IMR-90 (cell line): ENCODE results near the gene VDAC2. TPM values are rescaled to one million over a fixed set of nuclear protein-coding genes. Genes with fewer than 3 reads are reported as not detected.

Experiments used
- ATAC-seq: fragments of 200-7000 bp; cut with Tn5 transposase; 2 replicates; pipeline ENCODE4 v1.9.1; 2020; ENCODE audit warnings: low read depth, mild to moderate bottlenecking, moderate library complexity
- BruUV-seq: library from RNA; stranded (reverse); fragments of 400-500 nt; replicated peaks from 2 replicates; lab custom pipeline; 2021; lab: Mats Ljungman, UMichigan
- CTCF ChIA-PET: fragments of 300-600 bp; formaldehyde crosslinking; extraction: SDS; loops from one replicate; lab custom pipeline; 2021; ENCODE audit warnings: antibody characterized with exemption; lab: Yijun Ruan, JAX
- POLR2A ChIA-PET: fragments of 300-600 bp; sonication (Branson Sonifier 250); formaldehyde crosslinking; loops from one replicate; lab custom pipeline; 2022; ENCODE audit warnings: antibody characterized with exemption; ENCODE audit not compliant: unreplicated experiment; lab: Charles Lee
- DNase-seq: peaks from one replicate; pipeline ENCODE4 v3.0.0; 2013
- H2AFZ ChIP-seq: replicated peaks from 2 replicates; pipeline ENCODE3; 2013; ENCODE audit warnings: low read length, mild to moderate bottlenecking; ENCODE audit not compliant: poor library complexity
- H2AK5ac ChIP-seq: 2 replicates; pipeline ENCODE4 v1.6.1; 2013; ENCODE audit warnings: low read depth, low read length, inconsistent platforms
- H2AK9ac ChIP-seq: replicated peaks from 2 replicates; pipeline ENCODE3; 2013; ENCODE audit warnings: mild to moderate bottlenecking, low read depth, low read length, moderate library complexity; ENCODE audit not compliant: poor library complexity
- H2BK120ac ChIP-seq: 2 replicates; pipeline ENCODE4 v1.6.1; 2013; ENCODE audit warnings: low read depth, low read length, inconsistent platforms
- H2BK15ac ChIP-seq: 3 replicates; pipeline ENCODE4 v1.6.1; 2013; ENCODE audit warnings: low read depth, low read length, inconsistent platforms
- H2BK20ac ChIP-seq: 2 replicates; pipeline ENCODE4 v1.6.1; 2013; ENCODE audit warnings: low read depth, mild to moderate bottlenecking, inconsistent platforms, low read length, moderate library complexity
- H2BK5ac ChIP-seq: 2 replicates; pipeline ENCODE4 v1.6.1; 2013; ENCODE audit warnings: mild to moderate bottlenecking, low read depth, low read length, inconsistent platforms; ENCODE audit not compliant: poor library complexity, severe bottlenecking
- H3K14ac ChIP-seq: replicated peaks from 2 replicates; pipeline ENCODE4 v1.6.1; 2013; ENCODE audit warnings: low read depth, low read length, inconsistent platforms
- H3K18ac ChIP-seq: 2 replicates; pipeline ENCODE4 v1.6.1; 2013; ENCODE audit warnings: low read depth, low read length, control low read depth
- H3K23ac ChIP-seq: 2 replicates; pipeline ENCODE4 v1.6.1; 2013; ENCODE audit warnings: low read depth, low read length, inconsistent platforms
- H3K27ac ChIP-seq: 2 replicates; pipeline ENCODE4 v1.5.1; 2013; ENCODE audit warnings: mild to moderate bottlenecking, control low read depth, low read length; ENCODE audit not compliant: insufficient read depth
- H3K27me3 ChIP-seq: 2 replicates; pipeline ENCODE4 v1.6.1; 2013; ENCODE audit warnings: low read length; ENCODE audit not compliant: control insufficient read depth, insufficient read depth
- H3K36me3 ChIP-seq: 2 replicates; pipeline ENCODE4 v1.6.1; 2013; ENCODE audit warnings: low read length, mixed read lengths; ENCODE audit not compliant: control insufficient read depth, insufficient read depth
- H3K4ac ChIP-seq: 2 replicates; pipeline ENCODE4 v1.6.1; 2013; ENCODE audit warnings: low read depth, low read length, inconsistent platforms
- H3K4me1 ChIP-seq: 2 replicates; pipeline ENCODE4 v1.6.1; 2013; ENCODE audit warnings: low read length, mixed read lengths; ENCODE audit not compliant: control insufficient read depth, insufficient read depth
- H3K4me2 ChIP-seq: 2 replicates; pipeline ENCODE4 v1.6.1; 2013; ENCODE audit warnings: low read depth, mild to moderate bottlenecking, control low read depth, low read length, moderate library complexity
- H3K4me3 ChIP-seq: 2 replicates; pipeline ENCODE4 v1.5.1; 2013; ENCODE audit warnings: low read depth, mild to moderate bottlenecking, control low read depth, low read length, moderate library complexity; ENCODE audit not compliant: insufficient read depth
- H3K56ac ChIP-seq: 2 replicates; pipeline ENCODE4 v1.6.1; 2013; ENCODE audit warnings: low read length, inconsistent platforms; ENCODE audit not compliant: insufficient read depth; ENCODE audit errors: extremely low read depth
- H3K79me1 ChIP-seq, 2 experiments: 2 replicates each; pipeline ENCODE4 v1.6.1; 2013; ENCODE audit warnings: low read length in 2 of 2, inconsistent platforms in 1 of 2, low read depth in 1 of 2
- H3K9ac ChIP-seq: 2 replicates; pipeline ENCODE4 v1.6.1; 2013; ENCODE audit warnings: low read depth, low read length, control low read depth
- H3K9me1 ChIP-seq: 2 replicates; pipeline ENCODE4 v1.6.1; 2013; ENCODE audit warnings: low read length, inconsistent platforms; ENCODE audit not compliant: insufficient read depth
- H3K9me3 ChIP-seq: 2 replicates; pipeline ENCODE4 v1.6.1; 2013; ENCODE audit warnings: low read length; ENCODE audit not compliant: control insufficient read depth, insufficient read depth
- H4K20me1 ChIP-seq: 2 replicates; pipeline ENCODE4 v1.6.1; 2013; ENCODE audit warnings: low read length, inconsistent platforms; ENCODE audit not compliant: insufficient read depth
- H4K5ac ChIP-seq: 2 replicates; pipeline ENCODE4 v1.6.1; 2013; ENCODE audit warnings: mild to moderate bottlenecking, low read depth, low read length, control low read depth
- H4K8ac ChIP-seq, 2 experiments: 2 replicates each; pipeline ENCODE4 v1.6.1; 2013; ENCODE audit warnings: low read depth in 2 of 2, low read length in 2 of 2, control low read depth in 1 of 2, inconsistent platforms in 1 of 2
- H4K91ac ChIP-seq: 2 replicates; pipeline ENCODE4 v1.6.1; 2013; ENCODE audit warnings: low read depth, low read length, inconsistent platforms; ENCODE audit not compliant: insufficient read depth
- BHLHE40 ChIP-seq: fragments of 150-350 bp; IDR thresholded peaks from 2 replicates; pipeline ENCODE4 v1.6.1; 2016; ENCODE audit warnings: mild to moderate bottlenecking, low read depth, low read length
- CEBPB ChIP-seq: IDR thresholded peaks from 2 replicates; pipeline ENCODE4 v1.6.1; 2012; ENCODE audit warnings: low read depth, low read length, improper control_type of control experiment
- MAFK ChIP-seq: IDR thresholded peaks from 2 replicates; pipeline ENCODE4 v1.6.1; 2012; ENCODE audit warnings: low read depth, low read length, improper control_type of control experiment
- MAZ ChIP-seq: IDR thresholded peaks from 2 replicates; pipeline ENCODE4 v1.6.1; 2012; ENCODE audit warnings: low read depth, mild to moderate bottlenecking, low read length, improper control_type of control experiment, moderate library complexity, borderline replicate concordance
- MXI1 ChIP-seq: IDR thresholded peaks from 2 replicates; pipeline ENCODE4 v1.6.1; 2012; ENCODE audit warnings: low read depth, mild to moderate bottlenecking, low read length, moderate library complexity, borderline replicate concordance
- NFE2L2 ChIP-seq: fragments of 150-350 bp; IDR thresholded peaks from 2 replicates; pipeline ENCODE4 v1.6.1; 2016; ENCODE audit warnings: low read depth, mild to moderate bottlenecking, low read length
- POLR2A ChIP-seq: IDR thresholded peaks from 2 replicates; pipeline ENCODE4 v1.6.1; 2012; ENCODE audit warnings: mild to moderate bottlenecking, low read depth, low read length
- RAD21 ChIP-seq: IDR thresholded peaks from 2 replicates; pipeline ENCODE4 v1.6.1; 2012; ENCODE audit warnings: low read length, improper control_type of control experiment
- RCOR1 ChIP-seq: IDR thresholded peaks from 2 replicates; pipeline ENCODE4 v1.6.1; 2012; ENCODE audit warnings: mild to moderate bottlenecking, low read length, improper control_type of control experiment; ENCODE audit not compliant: insufficient replicate concordance
- RFX5 ChIP-seq: IDR thresholded peaks from 2 replicates; pipeline ENCODE4 v1.8.0; 2012; ENCODE audit warnings: low read depth, mild to moderate bottlenecking, low read length, moderate library complexity
- SMC3 ChIP-seq: fragments of 150-350 bp; IDR thresholded peaks from 2 replicates; pipeline ENCODE4 v1.6.1; 2016; ENCODE audit warnings: low read depth, mild to moderate bottlenecking, antibody characterized with exemption, low read length, moderate library complexity
- WGBS, 2 experiments: methylation state at CpG; one replicate each; pipeline versions ENCODE4 v1.1.5 to v1.1.7; 2013; ENCODE audit warnings: missing lambda C conversion rate in 2 of 2; ENCODE audit not compliant: insufficient read length in 1 of 2; ENCODE audit errors: extremely low coverage in 2 of 2; 5-methylcytosine and 5-hydroxymethylcytosine counted together
- dilution Hi-C: fragments of 300-500 bp; cut with HindIII; formaldehyde crosslinking; loops from one replicate; pipeline ENCODE4 v1.14.3; 2018; ENCODE audit warnings: low sequenced_read_pairs; ENCODE audit not compliant: unreplicated experiment
- in situ Hi-C: fragments of 300-500 bp; cut with MboI; formaldehyde crosslinking; loops from 3 replicates; pipeline ENCODE4 v1.14.3; 2019; ENCODE audit warnings: low sequenced_read_pairs, inconsistent platforms, mixed read lengths
- intact Hi-C: fragments of 100-400 bp; cut with micrococcal nuclease; formaldehyde crosslinking; loops from 2 replicates; pipeline ENCODE4 v1.10.0; 2022
- polyA plus RNA-seq, 3 experiments: library from polyadenylated mRNA; depleted of rRNA; stranded (reverse); fragments of >200 nt; gene quantifications; 2 replicates each; pipeline ENCODE4 v1.2.3, GENCODE V29; 2012; ENCODE audit warnings: low replicate concordance in 1 of 3
- total RNA-seq: library from RNA; depleted of rRNA; stranded (reverse); fragments of >200 nt; gene quantifications from 2 replicates; pipeline ENCODE4 v1.2.3, GENCODE V29; 2012
- TF ChIP-seq, protein P1 (sequence below): conservative IDR thresholded peaks from 2 replicates; pipeline ENCODE4 v1.5.1; 2012; ENCODE audit warnings: mild to moderate bottlenecking, low read depth, low read length, improper control_type of control experiment
- TF ChIP-seq, protein P2 (sequence below): fragments of 150-350 bp; IDR thresholded peaks from 2 replicates; pipeline ENCODE4 v1.6.1; 2016; ENCODE audit warnings: low read depth, mild to moderate bottlenecking, low read length, moderate library complexity, borderline replicate concordance
- TF ChIP-seq, protein P3 (sequence below): fragments of 150-350 bp; IDR thresholded peaks from 2 replicates; pipeline ENCODE4 v1.6.1; 2017; ENCODE audit warnings: mild to moderate bottlenecking, antibody characterized with exemption, low read length, low read depth

The VDAC2 gene
- total and polyA plus RNA-seq, 2 of the 4 experiments (the other 2 are of a cell fraction) = 122 to 139 TPM

DNA sequence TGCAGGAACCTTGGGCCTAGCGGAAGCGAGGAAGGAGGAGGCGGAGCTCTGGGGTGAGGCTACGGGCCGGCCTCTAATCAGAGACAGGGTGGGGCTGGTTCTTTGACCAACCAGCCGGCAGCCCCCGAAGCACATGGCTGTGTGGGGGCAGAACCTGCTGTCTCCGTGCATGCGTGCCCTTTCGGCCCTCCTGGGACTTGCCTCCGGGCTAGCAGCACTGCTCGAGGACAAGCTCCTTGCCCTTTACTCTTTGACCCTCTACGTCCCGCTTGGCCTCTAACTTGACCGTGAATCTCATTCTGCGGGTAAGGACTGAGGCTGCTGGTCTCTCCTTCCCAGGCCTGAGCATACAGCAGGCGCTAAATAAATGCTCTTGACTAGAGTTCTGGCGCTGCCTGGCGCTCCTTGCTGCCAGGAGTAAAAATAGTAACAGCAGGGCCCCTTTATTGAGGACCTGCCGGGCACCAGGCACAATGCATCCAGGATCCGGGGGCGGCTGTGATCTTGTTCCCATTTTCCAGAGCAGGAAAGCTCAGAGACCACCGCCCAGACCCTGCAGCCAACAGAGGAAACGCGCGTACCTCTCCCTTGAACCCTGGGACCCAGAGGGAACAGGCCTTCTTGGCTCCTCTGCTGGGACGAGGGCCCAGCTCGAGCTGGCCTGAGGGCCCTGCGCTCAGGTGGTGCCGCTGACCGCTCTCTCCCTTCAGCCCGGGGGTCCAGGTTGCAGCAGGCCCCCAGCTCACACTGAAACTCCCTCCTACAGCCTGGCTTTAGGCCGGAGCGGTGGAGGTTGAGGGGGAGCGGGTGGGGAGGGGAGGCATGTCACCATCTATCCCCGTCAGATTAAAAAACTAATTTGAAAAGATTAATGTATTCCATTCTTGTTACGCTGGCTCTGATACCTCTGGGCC, 27.8 kb downstream of the VDAC2 start:
- Histone ChIP-seq H2AK9ac (no peak overlapping the region), H3K36me3 (peaks cover under 1% of the 10 kb centered on the region; the same call in 1 of the 2 replicates), H3K14ac (no peak overlapping the region), H2BK15ac (no peak overlapping the region), H2BK120ac (no peak overlapping the region), H4K20me1 (peaks cover 6% of the 10 kb centered on the region), H2BK20ac (no peak overlapping the region), H3K56ac (no peak overlapping the region), H3K27ac (no peak overlapping the region), H3K27me3 (no peaks in the 10 kb centered on the region), H3K4me3 (no peak overlapping the region), H3K9me1 (peaks cover 4% of the 10 kb centered on the region; the same call in 1 of the 2 replicates), H3K18ac (no peak overlapping the region), H3K79me1 (peaks cover 0 to 6% of the 10 kb centered on the region in 2 experiments; a peak in 2 of 4 replicates), H2AK5ac (no peak overlapping the region), H4K91ac (no peak overlapping the region), H3K23ac (no peak overlapping the region), H3K4me2 (no peak overlapping the region), H2BK5ac (no peak overlapping the region), H2AFZ (no peak overlapping the region), H3K4ac (no peak overlapping the region), H4K8ac (no peak overlapping the region), H4K5ac (no peak overlapping the region), H3K9me3 (no peaks in the 10 kb centered on the region; the same call in 1 of the 2 replicates), H3K9ac (no peak overlapping the region), H3K4me1 (peaks cover 10% of the 10 kb centered on the region)
- no peak for ATAC-seq
- dilution Hi-C loops = no loop called here
- POLR2A ChIA-PET = no interaction called here
- intact Hi-C loops = loop anchor here (5.0 to 10.0 kb wide), 6 partner anchors 64 to 1094 kb away; partner anchors contain the start of gene KAT6B
- WGBS, 2 experiments = 92% methylated on average over 15 of the region's 37 CpGs; no CpG with 5 or more reads in 1 of the 2 experiments
- in situ Hi-C loops = loop anchor here (10.0 kb wide), 2 partner anchors 214 to 994 kb away; no protein-coding TSS in a partner anchor
- CTCF ChIA-PET = no interaction called here
- BruUV-seq = no TSS peak
- no peak for DNase-seq
- TF ChIP-seq POLR2A (no peak), RFX5 (no peak), CEBPB (no peak), BHLHE40 (no peak), MXI1 (no peak), MAFK (no peak), MAZ (no peak), SMC3 (no peak), NFE2L2 (no peak), RCOR1 (no peak), RAD21 (no peak)
- TF ChIP-seq, protein P1, sequence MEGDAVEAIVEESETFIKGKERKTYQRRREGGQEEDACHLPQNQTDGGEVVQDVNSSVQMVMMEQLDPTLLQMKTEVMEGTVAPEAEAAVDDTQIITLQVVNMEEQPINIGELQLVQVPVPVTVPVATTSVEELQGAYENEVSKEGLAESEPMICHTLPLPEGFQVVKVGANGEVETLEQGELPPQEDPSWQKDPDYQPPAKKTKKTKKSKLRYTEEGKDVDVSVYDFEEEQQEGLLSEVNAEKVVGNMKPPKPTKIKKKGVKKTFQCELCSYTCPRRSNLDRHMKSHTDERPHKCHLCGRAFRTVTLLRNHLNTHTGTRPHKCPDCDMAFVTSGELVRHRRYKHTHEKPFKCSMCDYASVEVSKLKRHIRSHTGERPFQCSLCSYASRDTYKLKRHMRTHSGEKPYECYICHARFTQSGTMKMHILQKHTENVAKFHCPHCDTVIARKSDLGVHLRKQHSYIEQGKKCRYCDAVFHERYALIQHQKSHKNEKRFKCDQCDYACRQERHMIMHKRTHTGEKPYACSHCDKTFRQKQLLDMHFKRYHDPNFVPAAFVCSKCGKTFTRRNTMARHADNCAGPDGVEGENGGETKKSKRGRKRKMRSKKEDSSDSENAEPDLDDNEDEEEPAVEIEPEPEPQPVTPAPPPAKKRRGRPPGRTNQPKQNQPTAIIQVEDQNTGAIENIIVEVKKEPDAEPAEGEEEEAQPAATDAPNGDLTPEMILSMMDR = no peak
- TF ChIP-seq, protein P2, sequence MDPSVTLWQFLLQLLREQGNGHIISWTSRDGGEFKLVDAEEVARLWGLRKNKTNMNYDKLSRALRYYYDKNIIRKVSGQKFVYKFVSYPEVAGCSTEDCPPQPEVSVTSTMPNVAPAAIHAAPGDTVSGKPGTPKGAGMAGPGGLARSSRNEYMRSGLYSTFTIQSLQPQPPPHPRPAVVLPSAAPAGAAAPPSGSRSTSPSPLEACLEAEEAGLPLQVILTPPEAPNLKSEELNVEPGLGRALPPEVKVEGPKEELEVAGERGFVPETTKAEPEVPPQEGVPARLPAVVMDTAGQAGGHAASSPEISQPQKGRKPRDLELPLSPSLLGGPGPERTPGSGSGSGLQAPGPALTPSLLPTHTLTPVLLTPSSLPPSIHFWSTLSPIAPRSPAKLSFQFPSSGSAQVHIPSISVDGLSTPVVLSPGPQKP = no peak
- TF ChIP-seq, protein P3, sequence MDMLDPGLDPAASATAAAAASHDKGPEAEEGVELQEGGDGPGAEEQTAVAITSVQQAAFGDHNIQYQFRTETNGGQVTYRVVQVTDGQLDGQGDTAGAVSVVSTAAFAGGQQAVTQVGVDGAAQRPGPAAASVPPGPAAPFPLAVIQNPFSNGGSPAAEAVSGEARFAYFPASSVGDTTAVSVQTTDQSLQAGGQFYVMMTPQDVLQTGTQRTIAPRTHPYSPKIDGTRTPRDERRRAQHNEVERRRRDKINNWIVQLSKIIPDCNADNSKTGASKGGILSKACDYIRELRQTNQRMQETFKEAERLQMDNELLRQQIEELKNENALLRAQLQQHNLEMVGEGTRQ = no peak
